GM19328 (cell line): Measurements from ENCODE around the gene HSD3B7.
"Not testable (repeated sequence)": the region's sequence is repeated elsewhere in the genome, so short reads cannot be mapped to it uniquely, and the experiment has no call there.

ENCODE experiments used
- ATAC-seq: cut with Tn5 transposase; IDR thresholded peaks from one replicate; pipeline ENCODE4 v1.9.1; 2021; ENCODE audit warnings: mild to moderate bottlenecking, moderate library complexity; ENCODE audit not compliant: unreplicated experiment

The HSD3B7 gene

GRCh38 chr16:30984669-30985400 lies at the start of gene HSD3B7:
HSD3B7 (plus strand) TSS chr16:30985207; CDS start chr16:30985659, 452 bp downstream.
- no peak for ATAC-seq

DNA sequence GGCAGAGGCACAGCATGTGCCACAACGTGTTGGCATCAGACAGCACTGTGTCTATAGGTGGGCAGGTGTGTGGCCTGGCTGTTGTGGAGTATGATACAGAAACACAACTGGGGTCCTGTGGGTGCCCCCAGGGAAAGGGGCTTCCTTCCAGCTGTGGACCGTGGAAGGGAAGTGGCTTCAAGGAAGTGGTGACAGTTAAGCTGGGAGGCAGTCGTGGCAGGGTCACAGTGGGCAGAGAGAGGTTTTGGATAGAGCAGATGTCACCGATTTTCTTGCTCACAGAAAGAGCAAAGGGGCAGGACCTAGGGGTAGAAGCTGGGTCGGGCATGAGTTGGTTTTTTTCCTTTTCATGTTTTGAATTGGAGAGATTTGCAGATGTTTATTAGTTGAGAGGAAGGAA lies 47.3 kb upstream of the HSD3B7 start:
- no peak for ATAC-seq

DNA sequence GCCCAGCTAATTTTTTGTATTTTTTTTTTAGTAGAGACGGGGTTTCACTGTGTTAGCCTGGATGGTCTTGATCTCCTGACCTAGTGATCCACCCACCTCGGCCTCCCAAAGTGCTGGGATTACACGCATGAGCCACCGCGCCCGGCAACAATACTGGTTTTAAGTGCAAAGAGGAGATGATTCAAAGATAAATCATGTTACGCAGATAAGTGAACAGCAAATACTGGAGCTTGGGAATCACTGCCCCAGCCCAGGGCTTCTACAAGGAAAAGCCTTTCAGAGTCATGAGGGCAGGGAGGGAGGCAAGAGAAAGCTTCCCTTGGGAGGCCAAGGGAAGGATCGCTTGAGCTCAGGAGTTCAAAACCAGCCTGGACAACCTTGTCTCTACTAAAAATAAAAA lies 45.4 kb upstream of the HSD3B7 start:
- not testable (repeated sequence) for ATAC-seq

GRCh38 chr16:30941600-30942425 lies 43.2 kb upstream of the HSD3B7 start:
- peak; percentile 82 for ATAC-seq

DNA sequence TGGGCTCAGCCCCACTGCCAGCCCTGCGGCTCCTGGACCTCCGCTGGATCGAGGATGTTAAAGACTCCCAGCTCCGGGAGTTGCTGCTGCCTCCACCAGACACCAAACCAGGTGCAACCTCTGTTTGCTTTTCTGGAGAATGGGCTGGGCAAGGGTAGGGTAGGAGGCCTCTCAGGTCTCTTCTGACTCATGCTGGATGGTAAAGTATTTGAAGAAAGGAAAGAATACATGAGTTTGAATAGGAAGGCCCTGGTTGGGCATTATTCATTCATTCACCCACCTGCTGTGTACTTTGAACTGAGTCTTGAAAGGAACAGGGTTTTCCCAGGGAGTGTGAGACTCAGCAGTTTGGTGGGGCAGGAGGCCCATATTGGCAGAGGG lies 42.6 kb upstream of the HSD3B7 start:
- ATAC-seq: no peak

DNA sequence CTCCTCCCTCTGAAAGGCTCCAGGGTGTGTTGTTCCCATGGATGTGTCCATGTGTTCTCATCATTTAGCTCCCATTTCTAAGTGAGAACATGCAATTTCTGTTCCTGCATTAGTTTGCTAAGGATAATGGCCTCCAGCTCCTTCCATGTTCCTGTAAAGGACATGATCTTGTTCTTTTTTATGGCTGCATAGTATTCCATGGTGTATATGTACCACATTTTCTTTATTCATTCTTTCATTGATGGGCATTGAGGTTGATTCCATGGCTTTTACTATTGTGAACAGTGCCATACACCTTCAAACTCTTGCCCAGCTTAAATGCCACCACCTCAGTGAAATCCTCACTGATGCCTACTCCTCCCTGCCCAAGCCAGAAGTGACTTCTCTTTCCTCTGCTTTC lies 40.7 kb upstream of the HSD3B7 start:
- no peak for ATAC-seq

GRCh38 chr16:30946671-30947540 lies 38.1 kb upstream of the HSD3B7 start:
- ATAC-seq: no peak

DNA sequence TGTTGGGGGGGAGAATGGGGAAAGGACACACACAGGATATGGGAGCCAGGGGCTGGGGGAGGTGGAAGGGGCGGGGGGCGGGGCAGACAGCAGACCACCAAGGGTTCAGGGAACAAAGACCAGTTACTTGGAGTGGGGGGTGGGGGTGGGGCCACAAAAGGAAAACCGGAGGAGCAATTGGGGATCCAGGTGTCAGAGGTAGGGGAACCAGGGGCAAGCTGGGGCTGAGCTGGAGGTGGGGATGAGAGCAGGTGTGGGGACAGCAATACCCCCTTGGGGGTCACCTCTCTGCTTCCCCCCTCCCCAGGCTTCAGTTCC lies 37.5 kb upstream of the HSD3B7 start:
- ATAC-seq: no peak

DNA sequence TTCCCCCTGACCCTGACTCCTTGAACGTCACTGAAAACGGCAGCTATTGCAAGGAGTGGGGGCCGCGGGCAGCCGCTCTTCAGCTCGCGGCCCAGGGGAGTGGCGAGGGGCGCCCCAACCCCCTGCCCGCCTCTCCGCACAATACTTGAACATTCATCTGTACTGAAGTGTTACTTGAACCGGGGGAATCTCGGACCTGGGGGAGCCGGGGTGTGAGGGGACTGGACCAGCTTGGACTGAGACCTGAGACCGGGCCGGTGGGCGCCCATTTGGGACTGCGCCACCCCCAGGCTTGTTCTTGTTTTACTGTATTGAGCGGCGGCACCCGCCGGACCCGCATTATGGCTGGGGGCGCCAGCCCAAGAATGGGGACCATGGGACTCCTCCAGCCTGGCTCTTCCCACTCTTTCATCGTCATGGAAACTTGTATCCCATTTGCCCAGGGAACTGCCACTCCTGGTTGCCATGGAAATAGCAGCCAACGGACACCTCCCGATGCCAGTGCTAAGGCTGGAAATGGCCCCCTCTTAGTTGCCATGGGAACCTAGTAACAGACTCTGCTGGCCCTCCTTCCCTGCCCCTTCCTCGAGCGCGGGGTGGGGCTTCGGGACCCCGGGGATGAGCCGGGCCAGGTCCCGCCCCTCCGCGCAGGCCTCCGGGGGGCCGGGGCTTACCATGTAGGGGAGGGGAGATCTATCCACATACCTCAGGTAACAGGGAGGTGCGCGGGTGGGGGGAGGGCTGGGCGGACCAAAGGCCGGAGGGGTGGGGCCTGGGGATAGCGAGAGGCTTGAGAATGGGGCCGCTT lies 36.9 kb upstream of the HSD3B7 start:
- no peak for ATAC-seq

GRCh38 chr16:30948667-30949649 lies 36.0 kb upstream of the HSD3B7 start, which contains the start of gene ORAI3:
ORAI3 (plus strand) TSS chr16:30949068; CDS start chr16:30949290, 222 bp downstream.
- ATAC-seq: peak; percentile 58

GRCh38 chr16:30949650-30950515 lies 35.1 kb upstream of the HSD3B7 start:
- peak; percentile 36 for ATAC-seq

GRCh38 chr16:30950516-30951065 lies 34.4 kb upstream of the HSD3B7 start:
- no peak for ATAC-seq

- no peak for ATAC-seq
Measured at GRCh38 chr16:30951193-30951592, 33.8 kb upstream of the HSD3B7 start.

DNA sequence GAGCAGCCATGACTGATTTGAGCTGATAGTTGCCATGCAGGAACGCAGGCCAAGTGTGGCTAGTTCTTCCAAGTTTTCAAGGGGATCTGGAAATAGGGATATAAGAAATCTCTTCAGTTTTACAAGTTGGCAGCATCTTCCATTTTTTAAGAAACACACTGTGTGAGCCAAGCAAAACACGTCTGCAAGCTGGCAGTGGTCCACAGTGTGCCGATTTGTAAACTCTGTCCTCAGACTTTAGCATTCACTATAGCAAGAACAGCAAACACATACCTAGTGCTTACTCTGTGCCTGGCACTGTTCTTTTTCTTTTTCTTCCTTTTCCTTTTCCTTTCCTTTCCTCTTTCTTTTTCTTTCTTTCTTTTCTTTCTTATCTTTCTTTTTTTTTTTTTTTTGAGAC lies 33.3 kb upstream of the HSD3B7 start:
- no peak for ATAC-seq

DNA sequence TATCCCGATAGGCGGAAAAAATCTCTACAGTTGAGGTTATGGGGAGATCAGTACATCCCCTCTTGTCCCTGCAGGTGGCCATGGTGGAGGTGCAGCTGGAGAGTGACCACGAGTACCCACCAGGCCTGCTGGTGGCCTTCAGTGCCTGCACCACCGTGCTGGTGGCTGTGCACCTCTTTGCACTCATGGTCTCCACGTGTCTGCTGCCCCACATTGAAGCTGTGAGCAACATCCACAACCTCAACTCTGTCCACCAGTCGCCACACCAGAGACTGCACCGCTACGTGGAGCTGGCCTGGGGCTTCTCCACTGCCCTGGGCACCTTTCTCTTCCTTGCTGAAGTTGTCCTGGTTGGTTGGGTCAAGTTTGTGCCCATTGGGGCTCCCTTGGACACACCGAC lies 31.9 kb upstream of the HSD3B7 start:
- no peak for ATAC-seq

GRCh38 chr16:30953511-30954124 lies 31.4 kb upstream of the HSD3B7 start:
- no peak for ATAC-seq

GRCh38 chr16:30954993-30955392 lies 30.0 kb upstream of the HSD3B7 start:
- ATAC-seq: no peak
